ENCODE measurements around the gene CCR8.
"Not testable (repeated sequence)": the region's sequence is repeated elsewhere in the genome, so short reads cannot be mapped to it uniquely, and the experiment has no call there.

CCR8 gene

GRCh38 chr3:39317571-39318169 lies 11.8 kb upstream of the CCR8 start:
- no peak for DNase-seq

GRCh38 chr3:39318301-39318700 lies 11.2 kb upstream of the CCR8 start:
- no peak for DNase-seq

GRCh38 chr3:39319249-39319648 lies 10.3 kb upstream of the CCR8 start:
- no peak for DNase-seq

GRCh38 chr3:39321574-39321983 lies 7.9 kb upstream of the CCR8 start:
- not testable (repeated sequence) for DNase-seq

- DNase-seq: not testable (repeated sequence)
Observed at GRCh38 chr3:39322209-39322715, 7.2 kb upstream of the CCR8 start.

GRCh38 chr3:39322936-39323335 lies 6.6 kb upstream of the CCR8 start:
- no peak for DNase-seq

- DNase-seq: no peak
Observed at GRCh38 chr3:39323494-39323893, 6.0 kb upstream of the CCR8 start.

GRCh38 chr3:39325236-39325635 lies 4.3 kb upstream of the CCR8 start:
- no peak for DNase-seq

GRCh38 chr3:39327053-39327745 lies 2.3 kb upstream of the CCR8 start:
- no peak for DNase-seq

- DNase-seq: no peak
Observed at GRCh38 chr3:39327746-39328349, 1.7 kb upstream of the CCR8 start.

GRCh38 chr3:39330824-39331223 lies 1.3 kb downstream of the CCR8 start:
- no peak for DNase-seq

- no peak for DNase-seq
Observed at GRCh38 chr3:39332525-39332924, 3.0 kb downstream of the CCR8 start.

- DNase-seq: no peak
Observed at GRCh38 chr3:39333607-39334006, 4.1 kb downstream of the CCR8 start.

- no peak for DNase-seq
Observed at GRCh38 chr3:39334205-39334604, 4.7 kb downstream of the CCR8 start.

GRCh38 chr3:39338201-39338600 lies 8.7 kb downstream of the CCR8 start:
- no peak for DNase-seq

GRCh38 chr3:39339086-39339485 lies 9.6 kb downstream of the CCR8 start:
- DNase-seq: no peak

GRCh38 chr3:39343076-39343717 lies 13.7 kb downstream of the CCR8 start:
- DNase-seq: no peak

GRCh38 chr3:39343760-39344159 lies 14.3 kb downstream of the CCR8 start:
- DNase-seq: no peak

GRCh38 chr3:39344746-39345344 lies 15.3 kb downstream of the CCR8 start:
- DNase-seq: no peak

GRCh38 chr3:39346785-39347585 lies 17.5 kb downstream of the CCR8 start:
- no peak for DNase-seq

- no peak for DNase-seq
Observed at GRCh38 chr3:39347586-39347876, 18.0 kb downstream of the CCR8 start.

- no peak for DNase-seq
Observed at GRCh38 chr3:39349080-39349479, 19.6 kb downstream of the CCR8 start.

GRCh38 chr3:39350714-39351113 lies 21.2 kb downstream of the CCR8 start:
- no peak for DNase-seq
